Neuronal stem cell (in vitro differentiated cells): Measurements from ENCODE around the gene METTL6.
"Not testable (repeated sequence)": the region's sequence is repeated elsewhere in the genome, so short reads cannot be mapped to it uniquely, and the experiment has no call there.

Experiments used
- DNase-seq: peaks from one replicate; pipeline ENCODE4 v3.0.0-alpha.2; 2013; ENCODE audit warnings: low spot score
- H2AFZ ChIP-seq: one replicate; pipeline ENCODE4 v1.6.1; 2013; ENCODE audit warnings: mild to moderate bottlenecking, low read length, inconsistent platforms
- H2AK5ac ChIP-seq: 2 replicates; pipeline ENCODE4 v1.6.1; 2013; ENCODE audit warnings: low read depth, mild to moderate bottlenecking, inconsistent platforms, low read length, moderate library complexity, mixed read lengths
- H2BK120ac ChIP-seq: 2 replicates; pipeline ENCODE4 v1.6.1; 2013; ENCODE audit warnings: low read depth, mild to moderate bottlenecking, inconsistent platforms, low read length, moderate library complexity, mixed read lengths
- H2BK12ac ChIP-seq: one replicate; pipeline ENCODE4 v1.6.1; 2013; ENCODE audit warnings: low read length, inconsistent platforms
- H2BK15ac ChIP-seq: 2 replicates; pipeline ENCODE4 v1.6.1; 2013; ENCODE audit warnings: mild to moderate bottlenecking, low read length, inconsistent platforms, mixed read lengths
- H2BK5ac ChIP-seq: one replicate; pipeline ENCODE4 v1.6.1; 2013; ENCODE audit warnings: inconsistent platforms, mild to moderate bottlenecking, low read length, moderate library complexity
- H3K14ac ChIP-seq: one replicate; pipeline ENCODE4 v1.6.1; 2013; ENCODE audit warnings: low read length, inconsistent platforms
- H3K18ac ChIP-seq: 2 replicates; pipeline ENCODE4 v1.6.1; 2013; ENCODE audit warnings: low read length, inconsistent platforms
- H3K23ac ChIP-seq: 2 replicates; pipeline ENCODE4 v1.6.1; 2013; ENCODE audit warnings: low read depth, mild to moderate bottlenecking, mixed read lengths, low read length, inconsistent platforms; ENCODE audit not compliant: poor library complexity
- H3K27ac ChIP-seq: replicated peaks from 3 replicates; pipeline ENCODE4 v1.5.1; 2013; ENCODE audit warnings: low read length, inconsistent platforms
- H3K27me3 ChIP-seq, 3 experiments: 2 replicates each; pipeline ENCODE4 v1.6.1; 2013; ENCODE audit warnings: low read length in 3 of 3, mild to moderate bottlenecking in 2 of 3, inconsistent platforms in 1 of 3, low read depth in 1 of 3, mixed read lengths in 1 of 3, moderate library complexity in 1 of 3; ENCODE audit not compliant: control insufficient read depth in 3 of 3, insufficient read depth in 3 of 3
- H3K36me3 ChIP-seq, 2 donors: replicated peaks in 1 of 2; 2 replicates each; pipeline ENCODE4 v1.6.1; 2013; ENCODE audit warnings: low read length in 2 of 2; ENCODE audit not compliant: control insufficient read depth in 2 of 2, insufficient read depth in 2 of 2
- H3K4ac ChIP-seq: 2 replicates; pipeline ENCODE4 v1.6.1; 2013; ENCODE audit warnings: inconsistent platforms, mild to moderate bottlenecking, low read length, moderate library complexity
- H3K4me1 ChIP-seq, 2 donors: 1 replicate in 1 of 2; 2 replicates in 1 of 2; pipeline ENCODE4 v1.6.1; 2013; ENCODE audit warnings: low read length in 2 of 2, low read depth in 1 of 2; ENCODE audit not compliant: control insufficient read depth in 2 of 2, insufficient read depth in 1 of 2
- H3K4me2 ChIP-seq: one replicate; pipeline ENCODE4 v1.6.1; 2013; ENCODE audit warnings: mild to moderate bottlenecking, low read length, inconsistent platforms; ENCODE audit not compliant: insufficient read depth, poor library complexity, severe bottlenecking
- H3K4me3 ChIP-seq, 2 donors: 2 replicates each; pipeline ENCODE4 v1.5.1; 2013; ENCODE audit warnings: low read length in 2 of 2, mild to moderate bottlenecking in 2 of 2, inconsistent platforms in 1 of 2, moderate library complexity in 1 of 2
- H3K79me1 ChIP-seq: one replicate; pipeline ENCODE4 v1.6.1; 2013; ENCODE audit warnings: low read depth, mild to moderate bottlenecking, inconsistent platforms, low read length, moderate library complexity
- H3K9ac ChIP-seq: one replicate; pipeline ENCODE4 v1.6.1; 2013; ENCODE audit warnings: mild to moderate bottlenecking, low read depth, low read length, inconsistent platforms; ENCODE audit not compliant: poor library complexity
- H3K9me3 ChIP-seq, 2 donors: replicated peaks in 1 of 2; 2 replicates each; pipeline versions ENCODE3 to v1.6.1; 2013; ENCODE audit warnings: low read length in 2 of 2, mild to moderate bottlenecking in 2 of 2, inconsistent platforms in 1 of 2, low read depth in 1 of 2, mixed read lengths in 1 of 2, moderate library complexity in 1 of 2; ENCODE audit not compliant: control insufficient read depth in 2 of 2, insufficient read depth in 1 of 2
- H4K8ac ChIP-seq: one replicate; pipeline ENCODE4 v1.6.1; 2013; ENCODE audit warnings: low read depth, mild to moderate bottlenecking, inconsistent platforms, low read length, moderate library complexity
- H4K91ac ChIP-seq: one replicate; pipeline ENCODE4 v1.6.1; 2013; ENCODE audit warnings: low read length, low read depth, mild to moderate bottlenecking, inconsistent platforms; ENCODE audit not compliant: poor library complexity
- WGBS, 2 donors: extraction: QIAGEN DNeasy Blood & Tissue Kit; methylation state at CpG; one replicate each; pipeline ENCODE4 v1.1.7; 2013; ENCODE audit warnings: missing lambda C conversion rate in 2 of 2, mixed read lengths in 1 of 2; ENCODE audit not compliant: insufficient read length in 2 of 2, insufficient replicate concordance in 1 of 2; ENCODE audit errors: extremely low coverage in 2 of 2; 5-methylcytosine and 5-hydroxymethylcytosine counted together

The METTL6 gene

GRCh38 chr3:15462451-15462850 is 35.1 kb upstream of the METTL6 start:
- DNase-seq, result no peak
- Histone ChIP-seq H2BK15ac (no peak overlapping the region), H3K79me1 (no peaks in the 10 kb centered on the region), H3K23ac (peak overlapping the region; percentile 22), H2AK5ac (no peak overlapping the region), H2BK120ac (no peak overlapping the region), H4K8ac (no peak overlapping the region), H3K36me3 (no peaks in the 10 kb centered on the region), H3K4me1 (no peaks in the 10 kb centered on the region), H2BK5ac (no peak overlapping the region), H3K4ac (no peak overlapping the region), H3K14ac (no peak overlapping the region), H3K9ac (no peak overlapping the region), H2BK12ac (no peak overlapping the region), H4K91ac (no peak overlapping the region), H3K18ac (no peak overlapping the region), H3K9me3 (no peaks in the 10 kb centered on the region), H3K4me2 (no peak overlapping the region), H3K27ac (no peak overlapping the region), H3K4me3 (no peak overlapping the region), H3K27me3 (peaks cover 0 to 2% (median 0%) of the 10 kb centered on the region in 3 experiments), H2AFZ (no peak overlapping the region)
- WGBS, 2 donors, result no CpG with 5 or more reads among the region's 5 CpGs

GRCh38 chr3:15460891-15461531 is 33.7 kb upstream of the METTL6 start:
- WGBS, 2 donors, result no CpG with 5 or more reads among the region's 4 CpGs
- no peak for DNase-seq
- no peak overlapping the region for H3K18ac ChIP-seq
- H3K9ac ChIP-seq, result no peak overlapping the region
- H2BK5ac ChIP-seq, result no peak overlapping the region
- no peak overlapping the region for H2AK5ac ChIP-seq
- H3K4ac ChIP-seq, result no peak overlapping the region
- H3K4me1 ChIP-seq, result no peaks in the 10 kb centered on the region
- H3K14ac ChIP-seq, result no peak overlapping the region
- no peak overlapping the region for H4K8ac ChIP-seq
- H3K4me2 ChIP-seq, result no peak overlapping the region
- H2AFZ ChIP-seq, result no peak overlapping the region
- no peak overlapping the region for H3K4me3 ChIP-seq
- no peak overlapping the region for H3K27ac ChIP-seq
- no peak overlapping the region for H2BK15ac ChIP-seq
- H3K23ac ChIP-seq, result no peak overlapping the region
- H4K91ac ChIP-seq, result no peak overlapping the region
- no peak overlapping the region for H2BK12ac ChIP-seq
- H2BK120ac ChIP-seq, result no peak overlapping the region
- peaks cover 0 to 2% of the 10 kb centered on the region in 2 donors for H3K36me3 ChIP-seq
- no peaks in the 10 kb centered on the region for H3K79me1 ChIP-seq
- H3K9me3 ChIP-seq, result no peaks in the 10 kb centered on the region
- H3K27me3 ChIP-seq, result peaks cover 0 to 2% (median 0%) of the 10 kb centered on the region in 3 experiments

- WGBS, 2 donors, result no CpG with 5 or more reads among the region's 7 CpGs
- Histone ChIP-seq H3K27ac (no peak overlapping the region), H4K8ac (no peak overlapping the region), H3K4me3 (no peak overlapping the region), H2BK120ac (no peak overlapping the region), H3K9ac (no peak overlapping the region), H2BK12ac (no peak overlapping the region), H4K91ac (no peak overlapping the region), H2AFZ (no peak overlapping the region), H3K79me1 (no peaks in the 10 kb centered on the region), H3K27me3 (peaks cover 0 to 2% (median 0%) of the 10 kb centered on the region in 3 experiments), H3K4ac (no peak overlapping the region), H3K14ac (no peak overlapping the region), H2AK5ac (no peak overlapping the region), H3K9me3 (no peaks in the 10 kb centered on the region), H3K4me2 (no peak overlapping the region), H3K36me3 (peaks cover 0 to 2% of the 10 kb centered on the region in 2 donors), H3K4me1 (no peaks in the 10 kb centered on the region), H2BK5ac (no peak overlapping the region), H3K23ac (no peak overlapping the region), H2BK15ac (no peak overlapping the region), H3K18ac (no peak overlapping the region)
- no peak for DNase-seq
These were observed 31.0 kb upstream of the METTL6 start for GRCh38 chr3:15458212-15458780.

GRCh38 chr3:15456915-15457314 is 29.6 kb upstream of the METTL6 start:
- not testable (repeated sequence) for H3K27me3 ChIP-seq, H3K4me2 ChIP-seq, H3K4ac ChIP-seq, H3K14ac ChIP-seq, H2AFZ ChIP-seq, H2BK5ac ChIP-seq, H2BK120ac ChIP-seq, H3K4me3 ChIP-seq, H4K8ac ChIP-seq, H4K91ac ChIP-seq, H2BK12ac ChIP-seq, H3K18ac ChIP-seq, H3K23ac ChIP-seq, H3K36me3 ChIP-seq, H3K27ac ChIP-seq, H3K79me1 ChIP-seq, H3K9ac ChIP-seq, H2AK5ac ChIP-seq, H3K9me3 ChIP-seq, H3K4me1 ChIP-seq, DNase-seq, H2BK15ac ChIP-seq
- WGBS, 2 donors, result no CpG with 5 or more reads among the region's 10 CpGs
